GM19372 (cell line): Measurements from ENCODE around the gene ZDHHC12.
"Not testable (repeated sequence)": the region's sequence is repeated elsewhere in the genome, so short reads cannot be mapped to it uniquely, and the experiment has no call there.

ENCODE experiments used
- ATAC-seq: cut with Tn5 transposase; IDR thresholded peaks from one replicate; pipeline ENCODE4 v1.9.1; 2021; ENCODE audit warnings: mild to moderate bottlenecking, low read depth, moderate library complexity; ENCODE audit not compliant: unreplicated experiment

Gene ZDHHC12

DNA sequence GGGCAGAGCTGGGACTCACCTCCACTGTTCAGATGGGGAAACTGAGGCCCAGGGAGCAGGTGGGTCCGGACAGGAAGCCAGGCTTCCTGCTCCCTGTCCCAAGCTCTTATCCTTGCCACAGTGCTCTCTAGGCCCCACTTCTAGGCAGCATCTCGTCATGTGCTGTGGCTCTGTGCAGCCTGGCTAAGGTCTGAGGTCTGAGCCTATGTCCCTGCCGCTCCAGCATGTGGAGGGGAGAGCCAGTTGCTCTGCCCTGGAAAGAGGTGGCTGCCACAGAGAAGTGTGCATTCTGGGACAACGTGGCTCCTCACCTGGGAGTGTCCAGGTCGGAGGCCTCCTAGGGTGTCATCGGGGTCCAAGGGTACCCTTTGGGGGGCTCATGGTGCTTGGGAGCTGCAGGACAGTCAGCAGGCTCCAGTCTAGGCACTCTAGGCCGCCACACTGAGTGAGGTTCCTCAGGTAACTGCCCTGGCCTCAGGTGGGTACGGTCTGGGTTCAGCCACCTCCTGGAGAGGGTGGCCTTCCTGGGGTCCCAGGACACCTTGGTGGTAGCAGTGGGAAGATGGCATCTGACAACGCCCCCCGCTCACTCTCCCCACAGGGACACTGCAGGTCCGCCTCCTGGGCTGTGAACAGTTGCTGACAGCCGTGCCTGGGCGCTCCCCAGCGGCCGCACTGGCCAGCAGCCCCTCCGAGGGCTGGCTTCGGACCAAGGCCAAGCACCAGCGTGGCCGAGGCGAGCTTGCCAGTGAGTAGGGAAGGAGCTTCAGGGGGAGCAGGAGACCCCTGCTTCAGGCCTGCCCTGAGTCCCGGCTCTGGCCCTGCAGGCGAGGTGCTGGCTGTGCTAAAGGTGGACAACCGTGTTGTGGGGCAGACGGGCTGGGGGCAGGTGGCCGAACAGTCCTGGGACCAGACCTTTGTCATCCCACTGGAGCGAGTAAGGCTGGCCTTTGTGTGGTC is 11.2 kb downstream of the ZDHHC12 start:
- no peak for ATAC-seq

DNA sequence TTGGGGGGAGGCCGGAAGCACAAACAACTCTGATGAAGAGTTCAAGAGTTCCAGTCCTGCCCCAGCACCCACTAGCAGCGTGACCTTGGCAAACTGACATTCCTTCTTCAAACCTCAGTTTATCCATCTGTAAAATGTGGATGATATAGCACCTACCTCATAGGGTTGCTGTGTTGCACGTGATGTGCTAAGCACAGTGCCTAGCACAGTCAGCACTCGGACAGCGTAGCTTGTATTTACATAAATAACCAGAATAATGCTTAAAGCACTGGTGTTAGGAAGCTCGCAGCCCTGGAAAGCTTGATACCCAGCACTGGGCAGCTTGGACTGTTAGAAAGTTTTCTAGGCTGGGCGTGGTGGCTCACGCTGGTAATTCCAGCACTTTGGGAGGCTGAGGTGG is 16.5 kb downstream of the ZDHHC12 start:
- ATAC-seq = no peak

DNA sequence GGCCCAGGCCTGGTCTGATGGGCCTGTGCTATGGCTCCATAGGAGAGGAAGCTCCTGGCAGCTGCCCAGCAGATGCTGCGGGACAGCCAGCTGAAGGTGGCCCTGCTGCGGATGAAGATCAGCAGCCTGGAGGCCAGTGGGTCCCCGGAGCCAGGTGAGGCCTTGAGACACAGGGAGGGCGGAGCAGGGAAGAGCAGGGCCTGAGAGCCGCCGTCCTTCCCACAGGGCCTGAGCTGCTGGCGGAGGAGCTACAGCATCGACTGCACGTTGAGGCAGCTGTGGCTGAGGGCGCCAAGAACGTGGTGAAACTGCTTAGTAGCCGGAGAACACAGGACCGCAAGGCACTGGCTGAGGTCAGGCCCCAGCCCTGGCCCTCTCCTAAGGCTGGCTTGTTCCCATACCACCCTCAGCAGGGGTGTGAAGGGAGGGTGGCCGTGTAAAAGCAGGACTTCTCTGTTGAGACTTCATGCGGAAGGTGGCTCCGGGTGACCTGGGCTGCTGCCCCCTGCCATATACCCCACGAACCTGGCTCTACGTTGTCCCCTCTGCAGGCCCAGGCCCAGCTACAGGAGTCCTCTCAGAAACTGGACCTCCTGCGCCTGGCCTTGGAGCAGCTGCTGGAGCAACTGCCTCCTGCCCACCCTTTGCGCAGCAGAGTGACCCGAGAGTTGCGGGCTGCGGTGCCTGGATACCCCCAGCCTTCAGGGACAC is 17.1 kb downstream of the ZDHHC12 start:
- no peak for ATAC-seq

DNA sequence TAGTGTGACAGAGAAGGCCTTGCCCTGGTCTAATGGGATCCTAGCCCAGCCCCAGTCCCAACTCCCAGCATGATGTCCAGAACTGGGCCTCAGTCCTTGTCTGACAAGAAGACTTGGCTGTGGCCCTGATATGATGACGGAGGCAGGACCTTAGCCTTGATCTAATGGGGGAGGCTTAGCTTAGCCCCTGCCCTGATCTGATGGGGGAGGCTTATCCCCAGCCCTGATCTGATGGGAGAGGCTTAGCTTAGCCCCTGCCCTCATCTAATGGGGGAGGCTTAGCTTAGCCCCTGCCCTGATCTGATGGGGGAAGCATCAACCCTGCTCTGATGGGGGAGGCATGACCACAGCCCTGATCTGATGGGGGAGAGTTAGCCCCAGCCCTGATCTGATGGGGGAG is 17.9 kb downstream of the ZDHHC12 start:
- ATAC-seq = no peak

DNA sequence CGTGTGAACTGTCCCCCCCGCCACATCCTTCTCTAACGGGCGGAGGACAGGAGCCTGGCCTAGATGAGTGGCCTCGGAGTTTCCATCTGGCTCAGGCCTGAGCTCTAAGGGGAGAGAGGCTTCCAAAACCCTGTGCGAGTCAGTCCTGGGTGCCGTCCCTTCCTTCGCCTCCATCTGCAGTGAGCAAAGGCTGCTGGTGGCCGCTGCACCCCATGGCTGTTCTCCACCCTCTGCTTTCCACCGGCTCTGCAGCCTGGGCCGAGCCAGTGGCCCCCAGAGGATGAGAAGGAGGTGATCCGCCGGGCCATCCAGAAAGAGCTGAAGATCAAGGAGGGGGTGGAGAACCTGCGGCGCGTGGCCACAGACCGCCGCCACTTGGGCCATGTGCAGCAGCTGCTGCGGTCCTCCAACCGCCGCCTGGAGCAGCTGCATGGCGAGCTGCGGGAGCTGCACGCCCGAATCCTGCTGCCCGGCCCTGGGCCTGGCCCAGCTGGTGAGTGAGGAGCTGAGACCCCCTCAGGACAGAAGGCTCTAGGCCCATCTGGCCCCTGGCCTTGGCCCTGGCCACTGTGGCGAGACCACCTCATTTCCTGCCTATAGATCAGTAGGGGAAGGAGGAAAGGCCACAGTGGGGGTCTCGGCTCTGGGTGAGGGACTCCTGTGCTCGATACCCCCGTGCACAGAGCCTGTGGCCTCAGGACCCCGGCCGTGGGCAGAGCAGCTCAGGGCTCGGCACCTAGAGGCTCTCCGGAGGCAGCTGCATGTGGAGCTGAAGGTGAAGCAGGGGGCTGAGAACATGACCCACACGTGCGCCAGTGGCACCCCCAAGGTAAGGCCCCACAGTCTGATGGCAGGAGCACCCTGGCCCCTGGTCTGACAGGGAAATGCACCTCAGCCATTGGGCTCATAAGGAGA is 18.6 kb downstream of the ZDHHC12 start:
- no peak for ATAC-seq

DNA sequence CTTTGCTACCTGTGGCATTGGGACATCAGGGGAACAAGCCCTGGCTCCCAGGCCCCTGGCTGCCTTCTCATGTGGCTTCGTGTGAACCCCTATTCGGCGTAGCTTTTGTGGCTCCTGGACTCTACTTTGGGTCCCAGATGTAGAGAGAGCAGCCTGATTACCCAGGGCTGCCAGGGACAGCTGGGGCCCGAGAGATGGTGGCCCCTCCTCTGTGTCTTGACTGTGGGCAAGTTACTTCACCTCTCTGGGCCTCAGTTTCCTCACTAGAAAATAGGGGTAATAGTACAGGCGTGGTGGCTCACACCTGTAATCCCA is 19.6 kb downstream of the ZDHHC12 start:
- no peak for ATAC-seq

DNA sequence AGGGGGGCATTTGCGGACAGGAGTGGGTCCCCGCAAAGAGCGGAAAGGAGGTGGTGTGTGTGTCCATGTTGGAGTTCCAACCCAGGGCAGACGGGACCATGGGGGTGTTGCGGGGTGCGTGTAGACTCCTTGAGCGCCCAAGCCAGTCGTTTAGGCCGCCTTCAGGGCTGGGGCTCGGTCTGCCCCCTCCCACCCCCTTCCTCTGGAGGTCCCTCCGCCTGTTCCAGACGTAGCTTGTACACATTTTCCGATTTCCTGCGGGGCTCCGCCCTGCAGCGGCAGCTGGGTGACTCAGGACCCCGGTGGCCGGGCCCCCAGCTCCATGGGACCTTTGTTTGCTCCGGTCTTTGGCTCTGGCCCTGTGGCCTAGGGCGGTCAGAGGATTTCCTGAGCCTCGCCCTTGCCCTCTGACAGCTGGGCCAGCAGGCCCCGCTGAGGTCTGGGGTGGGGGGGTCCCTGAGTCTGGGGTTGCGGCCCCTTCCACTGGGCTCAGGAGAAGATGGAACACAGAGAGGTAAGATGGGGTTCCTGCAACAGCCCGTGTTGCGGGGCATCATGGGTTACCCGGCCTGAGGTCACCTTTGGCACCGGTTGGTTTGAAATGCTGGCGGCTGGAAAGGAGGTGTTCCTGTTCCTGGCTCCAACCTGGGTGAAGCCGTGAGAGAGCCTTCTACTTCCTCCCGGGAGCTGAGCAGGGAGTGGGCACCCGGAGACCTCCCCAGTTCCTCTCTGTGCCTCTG is 20.1 kb downstream of the ZDHHC12 start:
- no peak for ATAC-seq

DNA sequence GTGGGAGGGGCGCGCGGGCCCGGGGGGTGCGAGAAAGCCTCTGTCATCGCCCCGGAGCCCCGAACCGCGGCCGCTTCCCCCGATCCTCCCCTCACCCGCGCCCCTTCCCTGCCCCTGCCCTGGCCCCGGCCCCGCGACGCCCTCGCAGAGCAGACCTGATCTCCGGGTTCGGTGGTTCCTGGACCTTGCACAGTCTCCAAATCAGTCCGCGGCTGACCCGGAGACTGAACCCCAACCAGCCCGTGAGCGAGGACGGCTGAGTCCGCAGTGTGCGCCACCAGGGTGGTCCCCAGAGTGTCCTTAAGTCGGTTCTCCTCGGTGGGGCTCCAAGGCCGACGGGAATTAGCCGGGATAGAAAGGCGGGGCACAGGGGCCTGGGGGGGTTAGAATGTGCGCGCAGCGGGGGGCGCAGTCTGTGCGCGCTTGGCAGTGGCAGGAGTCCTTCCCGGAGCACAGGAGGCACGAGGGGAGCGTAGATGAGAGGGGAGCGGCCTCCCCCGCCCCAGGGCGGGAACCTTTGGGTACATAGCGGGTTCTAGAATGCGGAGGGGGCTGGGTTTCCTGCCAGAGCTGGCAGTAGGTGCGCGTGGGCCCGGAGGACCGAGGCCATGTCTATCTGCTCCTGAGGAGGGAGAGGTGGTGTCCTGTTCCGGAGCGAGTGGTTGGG is 20.8 kb downstream of the ZDHHC12 start:
- ATAC-seq = peak; percentile 18

DNA sequence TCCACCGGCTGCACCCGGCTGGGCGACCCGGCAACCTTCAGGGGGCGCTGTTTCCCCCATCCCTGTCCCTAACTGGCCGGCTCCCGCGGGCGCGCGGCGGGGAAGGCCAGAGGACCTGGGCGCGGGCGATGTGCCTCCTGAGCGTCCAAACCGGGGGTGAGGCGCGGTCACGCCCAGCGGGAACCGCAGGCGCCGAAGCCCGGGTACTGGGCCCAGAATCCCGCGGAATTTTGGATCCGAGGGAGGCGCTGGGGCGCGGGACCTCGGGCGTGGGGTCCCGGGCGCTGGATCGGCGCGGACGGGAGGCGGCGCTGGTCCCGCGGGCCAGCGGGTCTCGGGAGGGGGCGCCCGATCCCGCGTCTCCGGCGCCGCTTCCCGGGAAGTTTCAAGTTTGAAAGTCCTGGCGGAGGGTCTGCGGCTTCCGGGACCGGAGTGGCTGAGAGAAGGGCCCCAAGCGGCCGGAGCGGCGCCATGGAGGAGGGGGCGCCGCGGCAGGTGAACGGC is 21.4 kb downstream of the ZDHHC12 start, which contains the start of gene PKN3:
Gene PKN3 (plus strand): TSS at position 59 of the 504 bp plus-strand sequence. CDS start 413 bp downstream, at position 472.
- peak; percentile 71 for ATAC-seq

DNA sequence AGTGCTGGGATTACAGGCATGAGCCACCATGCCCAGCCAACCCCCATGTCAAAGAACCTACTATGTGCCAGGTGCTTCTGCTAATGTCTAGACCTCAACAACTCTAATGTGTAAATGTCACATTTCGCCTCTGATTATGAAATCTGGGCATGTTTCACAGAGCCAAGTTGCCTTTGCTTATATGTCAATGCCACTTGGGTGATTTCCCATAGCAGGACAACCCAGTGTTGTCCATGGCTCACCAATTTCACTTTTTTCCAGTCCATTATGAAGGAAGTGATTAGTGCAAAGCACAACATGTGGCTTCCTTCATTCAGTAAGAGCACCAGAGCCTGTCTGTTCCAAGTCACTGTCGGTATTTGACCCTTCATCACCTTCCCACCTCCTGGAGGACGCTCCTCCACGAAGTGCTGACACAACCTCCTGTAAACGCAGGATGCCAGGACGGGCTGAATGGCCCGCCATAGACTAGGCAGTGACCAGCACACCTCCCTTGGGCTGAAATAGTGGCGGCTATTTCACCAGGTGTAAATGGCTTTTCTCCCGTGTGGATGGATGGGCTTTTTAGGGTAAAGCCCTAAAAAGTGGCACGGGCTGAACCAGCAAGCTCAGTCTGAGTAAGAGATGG is 22.6 kb downstream of the ZDHHC12 start:
- ATAC-seq = no peak

DNA sequence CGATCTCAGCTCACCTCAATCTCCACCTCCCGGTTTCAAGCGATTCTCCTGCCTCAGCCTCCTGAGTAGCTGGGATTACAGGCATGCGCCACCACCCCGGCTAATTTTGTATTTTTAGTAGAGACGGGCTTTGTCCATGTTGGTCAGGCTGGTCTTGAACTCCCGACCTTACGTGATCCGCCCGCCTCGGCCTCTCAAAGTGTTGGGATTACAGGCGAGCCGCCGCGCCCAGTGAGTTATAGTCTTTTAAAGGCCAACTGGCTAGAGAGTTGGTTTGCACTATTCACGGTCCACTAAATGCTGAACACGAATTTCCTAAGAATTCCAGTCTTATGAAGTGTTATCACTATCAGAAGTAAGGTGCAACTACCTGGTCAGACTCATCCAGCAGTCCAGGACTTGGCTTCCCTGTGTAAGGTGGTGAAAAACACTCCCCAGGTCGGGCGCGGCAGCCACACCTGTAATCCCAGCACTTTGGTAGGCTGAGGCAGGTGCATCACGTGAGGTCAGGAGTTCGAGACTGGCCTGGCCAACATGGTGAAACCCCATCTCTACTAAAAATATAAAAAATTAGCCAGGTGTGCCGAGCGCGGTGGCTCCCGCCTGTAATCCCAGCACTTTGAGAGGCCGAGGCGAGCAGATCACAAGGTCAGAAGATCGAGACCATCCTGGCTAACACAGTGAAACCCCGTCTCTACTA is 24.7 kb downstream of the ZDHHC12 start:
- ATAC-seq = not testable (repeated sequence)

DNA sequence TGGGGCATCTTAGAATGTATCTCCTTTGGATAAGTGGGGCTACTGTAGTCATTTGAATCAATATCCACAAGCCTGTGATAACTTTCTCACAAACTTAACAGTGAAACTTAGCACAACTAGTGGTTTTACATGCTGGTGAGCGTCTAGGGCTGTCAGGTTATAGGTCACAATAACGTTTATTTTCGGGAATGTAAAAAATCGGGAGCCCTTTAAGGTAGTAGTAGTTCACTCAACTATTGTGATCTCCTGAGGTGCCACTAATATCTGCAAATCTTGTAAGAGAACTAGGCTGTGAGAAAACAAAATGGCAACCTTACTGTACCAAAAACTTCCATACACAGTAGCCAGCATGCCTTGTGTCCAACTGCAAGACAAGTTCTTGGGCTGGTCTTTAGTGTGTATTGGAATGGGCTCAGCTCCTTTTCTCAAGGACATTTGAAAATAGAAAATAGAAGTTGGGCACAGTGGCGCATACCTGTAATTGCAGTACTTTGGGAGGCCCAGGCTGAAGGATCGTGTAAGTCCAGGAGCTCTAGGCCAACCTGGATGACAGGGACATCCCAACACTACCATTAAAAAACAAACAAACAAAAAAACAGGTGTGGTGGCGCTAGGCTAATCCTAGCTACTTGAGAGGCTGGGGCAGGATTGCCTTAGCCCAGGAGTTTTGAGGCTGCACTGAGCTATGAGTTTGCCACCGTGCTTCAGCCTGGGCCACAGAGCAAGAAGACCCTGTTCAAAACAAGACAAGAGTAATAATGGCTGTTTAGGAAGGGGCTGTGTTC is 26.8 kb downstream of the ZDHHC12 start:
- no peak for ATAC-seq

DNA sequence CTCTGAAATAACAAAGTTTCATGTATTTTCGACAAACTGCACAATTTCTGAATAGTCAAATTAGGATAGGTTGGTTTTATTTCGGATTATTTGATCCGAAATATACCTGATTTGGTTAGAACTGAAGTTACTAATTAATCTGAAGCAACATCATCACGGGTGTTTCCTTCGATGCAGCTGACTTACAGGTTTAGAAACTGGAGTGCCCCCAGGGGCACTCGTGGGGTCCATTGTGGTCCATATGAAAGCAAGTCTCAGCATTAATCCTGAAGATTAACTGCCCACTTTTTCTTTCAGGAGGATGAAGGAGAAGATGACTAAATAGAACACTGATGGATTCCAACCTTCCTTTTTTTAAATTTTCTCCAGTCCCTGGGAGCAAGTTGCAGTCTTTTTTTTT is 29.6 kb downstream of the ZDHHC12 start:
- no peak for ATAC-seq

DNA sequence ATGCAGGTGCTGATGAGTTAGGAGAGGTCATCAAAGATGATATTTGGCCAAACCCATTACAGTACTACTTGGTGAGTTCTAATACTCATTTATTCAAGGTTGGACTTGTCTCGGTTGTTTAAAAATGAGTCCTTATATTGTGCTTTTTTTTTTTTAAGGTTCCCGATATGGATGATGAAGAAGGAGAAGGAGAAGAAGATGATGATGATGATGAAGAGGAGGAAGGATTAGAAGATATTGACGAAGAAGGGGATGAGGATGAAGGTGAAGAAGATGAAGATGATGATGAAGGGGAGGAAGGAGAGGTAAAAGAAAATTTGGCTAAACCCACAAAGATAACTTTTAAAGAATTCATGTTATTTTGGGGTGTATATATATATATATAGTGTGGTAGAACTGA is 30.2 kb downstream of the ZDHHC12 start:
- ATAC-seq = not testable (repeated sequence)

DNA sequence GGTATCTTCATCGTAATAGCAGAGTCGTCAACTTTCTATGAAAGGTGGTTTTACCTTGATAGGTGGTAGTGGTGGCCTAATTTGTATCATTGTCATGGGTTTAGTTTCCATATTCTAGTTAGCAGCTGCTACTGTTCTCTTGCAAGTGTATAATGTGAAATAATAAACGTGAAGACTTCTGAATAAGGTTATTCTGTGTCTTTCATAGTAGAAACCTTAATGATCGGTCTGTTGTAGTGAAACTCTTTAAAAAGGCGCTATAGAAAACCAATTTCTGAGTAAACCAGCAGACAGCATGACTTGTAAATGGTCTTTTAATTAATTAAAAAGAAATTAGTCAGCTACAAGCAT is 33.3 kb downstream of the ZDHHC12 start:
- ATAC-seq = no peak

DNA sequence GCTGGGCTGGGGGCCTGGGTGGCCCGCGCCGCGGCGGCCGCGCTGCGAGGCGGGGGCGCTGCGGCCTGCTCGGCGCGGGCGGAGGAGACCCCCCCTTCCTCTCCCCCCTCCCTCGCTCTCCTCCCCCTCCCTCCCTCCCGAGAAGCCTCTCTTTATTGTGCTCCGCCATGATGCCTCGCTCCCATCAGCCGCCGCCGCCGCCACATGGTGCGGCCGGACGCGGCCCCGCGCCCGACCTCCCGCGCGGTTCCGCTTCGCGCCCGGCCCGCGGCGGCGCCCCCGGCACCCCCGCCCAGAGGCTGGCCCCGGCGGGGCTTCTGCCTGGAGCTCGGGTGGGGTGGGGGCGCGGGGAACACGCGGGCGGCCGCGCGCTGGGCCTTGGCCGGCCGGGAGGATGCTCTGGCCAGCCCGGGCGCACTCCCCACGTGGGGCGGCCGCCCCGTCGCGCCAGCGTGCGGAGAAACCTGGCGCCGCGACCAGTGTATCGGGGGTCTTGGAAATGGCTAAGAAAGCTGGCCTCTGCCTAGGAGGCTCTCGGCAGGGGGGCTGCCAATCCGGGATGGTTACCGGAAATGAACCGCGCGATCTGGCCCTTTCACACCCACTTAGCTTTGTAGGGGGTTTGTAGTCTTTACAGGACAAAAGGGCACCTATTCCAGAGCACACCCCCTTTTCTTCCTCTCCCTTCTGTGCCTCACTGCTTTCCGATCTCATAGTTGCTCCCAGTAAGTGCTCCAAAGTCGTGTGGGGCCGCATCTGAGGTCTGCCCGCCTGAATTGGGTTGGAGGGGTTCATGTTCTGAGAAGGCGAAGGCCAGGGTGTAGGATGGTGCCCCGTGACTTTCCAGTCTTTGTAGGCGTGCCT is 33.9 kb downstream of the ZDHHC12 start:
- ATAC-seq = no peak
